Measurements from ENCODE around the gene HABP2.

DNA sequence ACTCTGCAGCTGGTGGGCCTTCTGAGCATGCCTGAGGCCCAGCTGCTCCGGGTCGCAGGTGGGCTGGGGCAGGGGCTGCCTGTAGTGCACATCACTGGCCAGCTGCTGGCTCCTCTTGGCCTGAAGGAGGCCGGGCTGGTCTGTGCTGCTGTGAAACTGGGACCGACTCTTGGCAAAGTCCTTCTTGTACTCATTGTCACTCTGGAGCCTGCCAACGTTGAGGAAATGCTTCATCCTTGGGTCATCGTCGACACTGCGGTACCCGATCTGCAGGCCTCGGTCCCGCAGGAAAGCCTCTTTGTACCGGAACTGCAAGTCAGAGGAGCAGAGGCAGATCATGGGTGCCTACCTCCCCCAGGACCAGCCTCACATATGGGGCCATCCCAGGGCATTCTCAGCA is 37.7 kb downstream of the HABP2 start:
- TF ChIP-seq EZH2 (IDR thresholded peaks at IDR 0.05; ENCODE audit: low read length, unreplicated experiment) = no peak
- TF ChIP-seq, protein P1, sequence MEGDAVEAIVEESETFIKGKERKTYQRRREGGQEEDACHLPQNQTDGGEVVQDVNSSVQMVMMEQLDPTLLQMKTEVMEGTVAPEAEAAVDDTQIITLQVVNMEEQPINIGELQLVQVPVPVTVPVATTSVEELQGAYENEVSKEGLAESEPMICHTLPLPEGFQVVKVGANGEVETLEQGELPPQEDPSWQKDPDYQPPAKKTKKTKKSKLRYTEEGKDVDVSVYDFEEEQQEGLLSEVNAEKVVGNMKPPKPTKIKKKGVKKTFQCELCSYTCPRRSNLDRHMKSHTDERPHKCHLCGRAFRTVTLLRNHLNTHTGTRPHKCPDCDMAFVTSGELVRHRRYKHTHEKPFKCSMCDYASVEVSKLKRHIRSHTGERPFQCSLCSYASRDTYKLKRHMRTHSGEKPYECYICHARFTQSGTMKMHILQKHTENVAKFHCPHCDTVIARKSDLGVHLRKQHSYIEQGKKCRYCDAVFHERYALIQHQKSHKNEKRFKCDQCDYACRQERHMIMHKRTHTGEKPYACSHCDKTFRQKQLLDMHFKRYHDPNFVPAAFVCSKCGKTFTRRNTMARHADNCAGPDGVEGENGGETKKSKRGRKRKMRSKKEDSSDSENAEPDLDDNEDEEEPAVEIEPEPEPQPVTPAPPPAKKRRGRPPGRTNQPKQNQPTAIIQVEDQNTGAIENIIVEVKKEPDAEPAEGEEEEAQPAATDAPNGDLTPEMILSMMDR (conservative IDR thresholded peaks at IDR 0.05; ENCODE audit: low read depth, low read length) = no peak

Data from PC-3 (cell line).